SU-DHL-6 (cell line): ENCODE results near the gene PTPRCAP.

ENCODE experiments used
- EZH2phosphoT487 ChIP-seq: fragments of 200-600 bp; sonication (generic), shearing (Covaris generic); conservative IDR thresholded peaks from 2 replicates; pipeline ENCODE4 v1.6.1; 2018; ENCODE audit warnings: mild to moderate bottlenecking, antibody characterized with exemption, low read length, moderate library complexity, mixed read lengths
- TF ChIP-seq, protein P1 (sequence below): fragments of 200-600 bp; sonication (generic); IDR thresholded peaks from one replicate; pipeline ENCODE4 v1.5.1; 2017; ENCODE audit warnings: antibody characterized with exemption, mild to moderate bottlenecking, low read length, moderate library complexity; ENCODE audit not compliant: insufficient read depth, poor library complexity, severe bottlenecking

DNA sequence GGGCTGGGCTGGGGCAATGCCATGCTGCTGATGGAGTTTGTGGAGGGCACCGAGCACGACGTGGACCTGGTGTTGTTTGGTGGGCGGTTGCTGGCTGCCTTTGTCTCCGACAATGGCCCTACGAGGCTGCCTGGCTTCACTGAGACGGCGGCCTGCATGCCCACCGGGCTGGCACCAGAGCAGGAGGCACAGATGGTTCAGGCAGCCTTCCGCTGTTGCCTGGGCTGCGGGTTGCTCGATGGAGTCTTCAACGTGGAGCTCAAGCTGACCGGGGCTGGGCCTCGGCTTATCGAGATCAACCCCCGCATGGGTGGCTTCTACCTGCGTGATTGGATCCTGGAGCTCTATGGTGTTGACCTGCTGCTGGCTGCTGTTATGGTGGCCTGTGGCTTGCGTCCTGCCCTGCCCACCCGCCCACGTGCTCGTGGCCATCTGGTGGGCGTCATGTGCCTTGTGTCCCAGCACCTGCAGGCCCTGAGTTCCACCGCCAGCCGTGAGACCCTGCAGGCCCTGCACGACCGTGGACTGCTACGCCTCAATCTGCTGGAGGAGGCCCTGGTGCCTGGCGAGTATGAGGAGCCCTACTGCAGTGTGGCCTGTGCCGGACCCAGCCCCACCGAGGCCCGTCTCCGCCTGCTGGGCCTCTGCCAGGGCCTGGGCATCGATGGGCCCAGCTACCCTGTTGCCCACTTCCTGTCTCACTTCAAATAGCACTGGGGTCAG, 13.4 kb downstream of the PTPRCAP start:
- TF ChIP-seq, protein P1, sequence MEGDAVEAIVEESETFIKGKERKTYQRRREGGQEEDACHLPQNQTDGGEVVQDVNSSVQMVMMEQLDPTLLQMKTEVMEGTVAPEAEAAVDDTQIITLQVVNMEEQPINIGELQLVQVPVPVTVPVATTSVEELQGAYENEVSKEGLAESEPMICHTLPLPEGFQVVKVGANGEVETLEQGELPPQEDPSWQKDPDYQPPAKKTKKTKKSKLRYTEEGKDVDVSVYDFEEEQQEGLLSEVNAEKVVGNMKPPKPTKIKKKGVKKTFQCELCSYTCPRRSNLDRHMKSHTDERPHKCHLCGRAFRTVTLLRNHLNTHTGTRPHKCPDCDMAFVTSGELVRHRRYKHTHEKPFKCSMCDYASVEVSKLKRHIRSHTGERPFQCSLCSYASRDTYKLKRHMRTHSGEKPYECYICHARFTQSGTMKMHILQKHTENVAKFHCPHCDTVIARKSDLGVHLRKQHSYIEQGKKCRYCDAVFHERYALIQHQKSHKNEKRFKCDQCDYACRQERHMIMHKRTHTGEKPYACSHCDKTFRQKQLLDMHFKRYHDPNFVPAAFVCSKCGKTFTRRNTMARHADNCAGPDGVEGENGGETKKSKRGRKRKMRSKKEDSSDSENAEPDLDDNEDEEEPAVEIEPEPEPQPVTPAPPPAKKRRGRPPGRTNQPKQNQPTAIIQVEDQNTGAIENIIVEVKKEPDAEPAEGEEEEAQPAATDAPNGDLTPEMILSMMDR, result no peak
- TF ChIP-seq EZH2phosphoT487, result no peak
